Sigmoid colon (tissue), 7 donors: ENCODE measurements around the gene CTIF. TPM values are rescaled to one million over a fixed set of nuclear protein-coding genes. Genes with fewer than 3 reads are reported as not detected.
"Not testable (repeated sequence)": the region's sequence is repeated elsewhere in the genome, so short reads cannot be mapped to it uniquely, and the experiment has no call there.

Experiments used
- DNase-seq: peaks from one replicate; pipeline ENCODE4 v3.0.0-alpha.2; 2019
- H3K27ac ChIP-seq, 4 donors: fragments of 200-600 bp; sonication (generic); one replicate each; pipeline ENCODE4 v1.5.1; 2016 to 2019; ENCODE audit warnings: mild to moderate bottlenecking in 1 of 4
- H3K27me3 ChIP-seq, 3 donors: fragments of 200-600 bp; sonication (generic); one replicate each; pipeline ENCODE4 v1.5.1; 2019; ENCODE audit warnings: mild to moderate bottlenecking in 1 of 3
- H3K36me3 ChIP-seq, 4 donors: fragments of 200-600 bp; sonication (generic); one replicate each; pipeline ENCODE4 v1.5.1; 2016 to 2019
- H3K4me1 ChIP-seq, 4 donors: fragments of 200-600 bp; sonication (generic); one replicate each; pipeline ENCODE4 v1.5.1; 2017 to 2019
- H3K4me3 ChIP-seq, 4 donors: fragments of 200-600 bp; sonication (generic); one replicate each; pipeline ENCODE4 v1.5.1; 2017 to 2019; ENCODE audit warnings: mild to moderate bottlenecking in 2 of 4, moderate library complexity in 1 of 4
- H3K9me3 ChIP-seq, 4 donors: fragments of 200-600 bp in 3 of 4; sonication (generic) in 3 of 4; one replicate each; pipeline versions ENCODE4 v1.5.1 to v1.6.1; 2013 to 2019
- CTCF ChIP-seq, 4 experiments: fragments of 450-650 bp in 3 of 4; fragments of 200-600 bp in 1 of 4; IDR thresholded peaks; one replicate each; pipeline ENCODE4 v1.5.1; 2016 to 2019; ENCODE audit warnings: antibody characterized with exemption in 4 of 4, mild to moderate bottlenecking in 3 of 4, moderate library complexity in 2 of 4
- EP300 ChIP-seq, 4 donors: sonication (generic); formaldehyde crosslinking; IDR thresholded peaks; one replicate each; pipeline ENCODE4 v1.6.1; 2017; ENCODE audit warnings: antibody characterized with exemption in 4 of 4
- POLR2A ChIP-seq, 2 donors: fragments of 450-650 bp; IDR thresholded peaks; one replicate each; pipeline ENCODE4 v1.6.1; 2016; ENCODE audit warnings: antibody characterized with exemption in 2 of 2, mild to moderate bottlenecking in 2 of 2, moderate library complexity in 2 of 2
- POLR2AphosphoS5 ChIP-seq, 4 donors: sonication (generic); formaldehyde crosslinking; IDR thresholded peaks; one replicate each; pipeline ENCODE4 v1.6.1; 2017; ENCODE audit warnings: antibody characterized with exemption in 4 of 4
- WGBS, 2 donors: extraction: QIAGEN DNeasy Blood & Tissue Kit; methylation state at CpG; one replicate each; pipeline ENCODE4 v1.1.7; 2013; 5-methylcytosine and 5-hydroxymethylcytosine counted together
- intact Hi-C: fragments of 100-400 bp; cut with DNase I; formaldehyde crosslinking; loops from one replicate; pipeline ENCODE4 v1.15.1; 2023
- polyA plus RNA-seq, 3 donors: library from polyadenylated mRNA; stranded (reverse); fragments of 200-250 nt; gene quantifications; one replicate each; pipeline ENCODE4 v1.2.3, GENCODE V29; 2013
- total RNA-seq, 4 donors: library from RNA; depleted of rRNA; stranded (reverse); fragments of >200 nt; gene quantifications; one replicate each; pipeline ENCODE4 v1.1.0, GENCODE V29; 2016
- donor health status: healthy with polysubstance abuse.
- donor health status: Bipolar disorder and iron deficiency.
- donor health status: healthy.

Gene CTIF
- total and polyA plus RNA-seq, 7 donors: 3.6 to 65.9 (median 22.5) TPM

DNA sequence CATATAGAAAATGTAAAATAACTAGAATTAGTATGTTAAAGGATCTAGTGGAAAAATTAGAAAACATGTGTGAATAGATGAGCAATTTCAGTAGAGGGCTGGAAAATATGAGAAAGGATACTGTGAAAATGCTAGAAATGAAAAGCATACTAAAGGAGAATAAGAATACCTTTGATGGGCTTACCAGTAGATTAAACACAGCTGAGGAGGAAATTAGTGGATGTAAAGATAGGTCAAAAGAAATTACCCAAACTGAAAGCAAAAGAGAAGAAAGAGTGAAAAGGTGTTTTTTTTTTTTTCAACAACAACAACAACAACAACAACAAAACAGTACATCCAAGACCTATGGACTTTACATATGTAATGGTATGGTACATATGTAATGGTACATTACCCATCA is 41.0 kb upstream of the CTIF start:
- Histone ChIP-seq H3K36me3 (no peaks in the 10 kb centered on the region), H3K4me1 (peaks cover 0 to 18% (median 10%) of the 10 kb centered on the region in 4 donors), H3K4me3 (no peak overlapping the region), H3K27ac (no peak overlapping the region), H3K27me3 (no peaks in the 10 kb centered on the region), H3K9me3 (no peaks in the 10 kb centered on the region)
- no peak for DNase-seq
- intact Hi-C loops: no loop called here
- TF ChIP-seq CTCF (IDR thresholded peaks at IDR 0.05): no peak
- TF ChIP-seq POLR2AphosphoS5 (IDR thresholded peaks at IDR 0.05): no peak
- no peak for TF ChIP-seq EP300 (IDR thresholded peaks at IDR 0.05)
- TF ChIP-seq POLR2A (IDR thresholded peaks at IDR 0.05): no peak

DNA sequence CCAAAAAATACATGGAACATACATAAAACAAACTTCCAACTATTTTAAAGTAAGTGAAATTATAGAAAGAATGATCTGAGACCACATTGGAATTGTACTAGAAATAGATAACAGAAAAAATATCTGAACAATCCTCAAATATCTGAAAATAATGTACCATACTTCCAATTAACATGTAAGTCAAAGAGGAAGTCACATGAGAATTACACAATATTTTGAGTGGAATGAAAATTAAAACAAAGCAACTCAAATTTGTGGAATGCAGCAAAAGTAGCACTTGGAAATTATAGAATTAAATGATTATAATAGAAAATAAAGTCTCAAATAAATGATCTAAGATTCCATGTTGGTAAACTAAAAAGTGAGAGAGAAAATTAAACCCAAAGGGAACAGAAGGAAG is 38.3 kb upstream of the CTIF start:
- intact Hi-C loops: no loop called here
- Histone ChIP-seq H3K4me3 (no peak overlapping the region), H3K4me1 (no peaks in the 10 kb centered on the region), H3K27ac (no peak overlapping the region), H3K9me3 (no peaks in the 10 kb centered on the region), H3K36me3 (no peaks in the 10 kb centered on the region), H3K27me3 (no peaks in the 10 kb centered on the region)
- TF ChIP-seq CTCF (IDR thresholded peaks at IDR 0.05): no peak
- TF ChIP-seq POLR2A (IDR thresholded peaks at IDR 0.05): no peak
- no peak for TF ChIP-seq POLR2AphosphoS5 (IDR thresholded peaks at IDR 0.05)
- no peak for TF ChIP-seq EP300 (IDR thresholded peaks at IDR 0.05)
- no peak for DNase-seq

DNA sequence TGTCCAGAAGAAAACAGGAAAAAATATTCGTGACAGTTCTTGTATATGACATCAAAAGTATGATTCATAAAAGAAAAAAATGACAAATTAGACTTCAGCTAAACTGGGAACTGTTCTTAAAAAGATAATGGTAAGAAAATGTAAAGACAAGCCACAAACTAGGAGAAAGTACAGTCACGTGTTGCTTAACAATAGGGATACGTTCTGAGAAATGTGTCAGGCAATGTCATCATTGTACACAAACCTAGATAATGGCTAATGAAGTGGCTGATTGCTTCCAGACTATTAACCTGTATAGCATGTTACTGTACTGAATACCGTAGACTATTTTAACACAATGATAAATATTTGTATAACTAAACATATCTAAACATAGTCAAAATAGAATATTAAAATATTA is 35.9 kb upstream of the CTIF start:
- H3K4me3 ChIP-seq: no peak overlapping the region
- H3K36me3 ChIP-seq: no peaks in the 10 kb centered on the region
- no peak overlapping the region for H3K27ac ChIP-seq
- TF ChIP-seq CTCF (IDR thresholded peaks at IDR 0.05) (no peak), POLR2AphosphoS5 (IDR thresholded peaks at IDR 0.05) (no peak), POLR2A (IDR thresholded peaks at IDR 0.05) (no peak), EP300 (IDR thresholded peaks at IDR 0.05) (no peak)
- WGBS, 2 donors: 81 to 82% methylated on average over 4 of the region's 4 CpGs
- intact Hi-C loops: no loop called here
- H3K9me3 ChIP-seq: peaks cover 0 to 8% (median 0%) of the 10 kb centered on the region in 4 donors
- no peaks in the 10 kb centered on the region for H3K4me1 ChIP-seq
- no peak for DNase-seq
- H3K27me3 ChIP-seq: no peaks in the 10 kb centered on the region

DNA sequence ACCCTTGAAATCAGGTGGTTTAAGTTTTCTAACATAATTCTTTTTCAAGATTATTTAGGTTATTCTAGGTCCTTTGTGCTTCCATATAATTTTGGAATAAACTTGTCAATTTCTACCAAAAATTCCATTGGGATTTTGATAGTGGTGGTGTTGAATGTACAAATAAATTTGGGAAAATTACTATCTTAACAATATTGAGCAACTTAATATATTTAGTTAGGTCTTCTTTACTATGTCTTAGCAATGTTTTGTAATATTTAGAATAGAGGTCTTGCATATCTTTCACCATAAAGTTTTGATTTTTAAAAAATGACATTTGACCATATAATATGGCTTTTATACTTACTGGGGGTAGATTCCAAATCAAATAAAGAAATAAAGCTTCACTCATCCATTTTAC is 34.0 kb upstream of the CTIF start:
- Histone ChIP-seq H3K27ac (no peak overlapping the region), H3K36me3 (no peaks in the 10 kb centered on the region), H3K4me3 (no peak overlapping the region), H3K27me3 (no peaks in the 10 kb centered on the region), H3K9me3 (peaks cover 0 to 8% (median 0%) of the 10 kb centered on the region in 4 donors), H3K4me1 (no peaks in the 10 kb centered on the region)
- TF ChIP-seq EP300 (IDR thresholded peaks at IDR 0.05): no peak
- TF ChIP-seq CTCF (IDR thresholded peaks at IDR 0.05): no peak
- no peak for TF ChIP-seq POLR2A (IDR thresholded peaks at IDR 0.05)
- TF ChIP-seq POLR2AphosphoS5 (IDR thresholded peaks at IDR 0.05): no peak
- DNase-seq: no peak
- intact Hi-C loops: no loop called here

DNA sequence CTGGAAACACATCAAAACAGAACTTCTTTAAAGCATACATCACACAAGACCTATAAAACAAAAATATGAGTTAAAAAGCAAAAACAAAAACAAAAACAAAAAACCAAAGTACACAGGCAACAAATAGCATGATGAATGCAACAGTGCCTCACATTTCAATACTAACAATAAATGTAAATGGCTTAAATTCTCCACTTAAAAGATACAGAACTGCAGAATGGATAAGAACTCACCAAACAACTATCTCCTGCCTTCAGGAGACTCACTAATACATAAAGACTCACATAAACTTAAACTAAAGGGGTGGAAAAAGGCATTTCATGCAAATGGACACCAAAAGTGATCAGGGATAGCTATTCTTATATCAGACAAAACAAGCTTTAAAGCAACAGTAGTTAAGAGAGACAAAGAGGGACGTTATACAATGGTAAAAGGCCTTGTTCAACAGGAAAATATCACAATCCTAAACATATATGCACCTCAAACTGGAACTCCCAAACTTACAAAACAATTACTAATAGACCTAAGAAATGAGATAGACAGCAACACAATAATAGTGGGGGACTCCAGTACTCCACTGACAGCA is 31.8 kb upstream of the CTIF start:
- H3K4me3 ChIP-seq, H3K4me1 ChIP-seq, H3K27me3 ChIP-seq, H3K27ac ChIP-seq, H3K9me3 ChIP-seq, H3K36me3 ChIP-seq, intact Hi-C loops, DNase-seq: not testable (repeated sequence)
- WGBS, 2 donors: 78 to 81% methylated on average over 1 of the region's 1 CpG

DNA sequence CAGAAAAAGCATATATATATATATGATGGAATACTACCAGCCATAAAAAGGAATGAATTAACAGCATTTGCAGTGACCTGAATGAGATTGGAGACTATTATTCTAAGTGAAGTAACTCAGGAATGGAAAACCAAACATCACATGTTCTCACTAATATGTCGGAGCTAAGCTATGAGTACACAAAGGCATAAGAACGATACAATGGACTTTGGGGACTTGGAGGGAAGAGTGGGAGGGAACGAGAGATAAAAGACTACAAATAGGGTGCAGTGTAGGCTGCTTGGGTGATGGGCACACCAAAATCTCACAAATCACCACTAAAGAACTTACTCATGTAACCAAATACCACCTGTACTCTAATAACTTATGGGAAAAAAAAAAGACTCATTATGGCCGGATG is 26.3 kb upstream of the CTIF start:
- H3K27ac ChIP-seq, H3K27me3 ChIP-seq, H3K36me3 ChIP-seq, H3K9me3 ChIP-seq, H3K4me3 ChIP-seq, DNase-seq, intact Hi-C loops: not testable (repeated sequence)
- peaks cover 0 to 12% (median 4%) of the 10 kb centered on the region in 4 donors for H3K4me1 ChIP-seq
- 82 to 91% methylated on average over 4 of the region's 4 CpGs for WGBS, 2 donors
